Measurements from ENCODE around the gene OTOS. TPM values are rescaled to one million over a fixed set of nuclear protein-coding genes. Genes with fewer than 3 reads are reported as not detected.

OTOS gene
- total and polyA plus RNA-seq, 2 experiments from 2014 or later: not detected

DNA sequence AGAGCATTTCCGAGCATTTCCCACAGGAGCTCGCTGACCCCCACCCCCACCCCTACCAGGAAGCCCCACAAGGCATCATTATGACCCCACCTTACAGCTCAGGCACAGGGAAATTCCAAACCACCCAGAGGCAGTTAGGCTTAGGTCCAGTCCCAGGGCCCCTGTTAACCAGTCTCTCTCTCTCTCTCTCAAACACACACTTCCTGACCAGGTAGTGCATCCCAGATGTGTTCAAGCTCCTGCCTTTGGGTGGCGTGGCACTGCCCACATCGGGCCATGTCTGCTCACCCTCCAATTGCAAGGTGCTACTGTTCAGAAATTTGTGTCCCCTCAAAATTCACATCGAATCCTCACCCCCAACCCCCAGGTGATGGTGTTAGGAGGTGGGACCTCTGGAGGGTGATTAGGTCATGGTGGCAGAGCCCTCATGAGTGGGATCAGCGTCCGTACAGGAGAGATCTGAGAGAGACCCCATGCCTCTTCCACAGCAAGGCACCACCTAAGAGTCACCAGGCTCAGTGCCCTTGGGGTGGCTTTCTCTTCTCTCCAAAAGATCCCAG is 13.2 kb downstream of the OTOS start:
- no peaks in the 10 kb centered on the region for H3K4me1 ChIP-seq (ENCODE audit: low read depth)
- TF ChIP-seq, protein P1, sequence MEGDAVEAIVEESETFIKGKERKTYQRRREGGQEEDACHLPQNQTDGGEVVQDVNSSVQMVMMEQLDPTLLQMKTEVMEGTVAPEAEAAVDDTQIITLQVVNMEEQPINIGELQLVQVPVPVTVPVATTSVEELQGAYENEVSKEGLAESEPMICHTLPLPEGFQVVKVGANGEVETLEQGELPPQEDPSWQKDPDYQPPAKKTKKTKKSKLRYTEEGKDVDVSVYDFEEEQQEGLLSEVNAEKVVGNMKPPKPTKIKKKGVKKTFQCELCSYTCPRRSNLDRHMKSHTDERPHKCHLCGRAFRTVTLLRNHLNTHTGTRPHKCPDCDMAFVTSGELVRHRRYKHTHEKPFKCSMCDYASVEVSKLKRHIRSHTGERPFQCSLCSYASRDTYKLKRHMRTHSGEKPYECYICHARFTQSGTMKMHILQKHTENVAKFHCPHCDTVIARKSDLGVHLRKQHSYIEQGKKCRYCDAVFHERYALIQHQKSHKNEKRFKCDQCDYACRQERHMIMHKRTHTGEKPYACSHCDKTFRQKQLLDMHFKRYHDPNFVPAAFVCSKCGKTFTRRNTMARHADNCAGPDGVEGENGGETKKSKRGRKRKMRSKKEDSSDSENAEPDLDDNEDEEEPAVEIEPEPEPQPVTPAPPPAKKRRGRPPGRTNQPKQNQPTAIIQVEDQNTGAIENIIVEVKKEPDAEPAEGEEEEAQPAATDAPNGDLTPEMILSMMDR (IDR thresholded peaks at IDR 0.05; ENCODE audit: low read depth, low read length): no peak
- H3K27ac ChIP-seq: no peak overlapping the region
- H3K4me3 ChIP-seq: no peak overlapping the region
- no peaks in the 10 kb centered on the region for H3K27me3 ChIP-seq
- DNase-seq (ENCODE audit: low read depth in 1 of 2, low spot score in 1 of 2): no peak
- no peaks in the 10 kb centered on the region for H3K9me3 ChIP-seq (ENCODE audit: low read depth)
- peaks cover 17% of the 10 kb centered on the region for H3K36me3 ChIP-seq

DNA sequence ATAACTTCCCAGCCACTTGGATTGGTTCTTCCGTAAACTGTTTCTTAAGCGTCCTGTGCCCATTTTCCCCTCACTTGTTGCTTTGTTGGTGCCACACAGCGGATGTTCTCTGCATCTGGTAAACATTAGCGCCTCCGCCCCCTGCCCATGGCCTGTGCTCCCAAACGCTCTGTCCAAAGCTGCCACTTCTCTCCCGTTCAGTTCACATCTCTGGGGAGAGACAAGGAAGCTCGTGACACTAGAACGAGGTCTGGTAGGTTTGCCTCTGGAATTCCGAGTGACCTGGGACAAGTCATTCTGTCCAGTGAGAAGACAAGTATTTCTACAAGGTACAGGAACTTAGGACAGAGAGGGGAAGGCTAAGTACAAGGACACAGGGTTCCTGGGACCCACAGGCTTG is 13.7 kb downstream of the OTOS start:
- TF ChIP-seq, protein P1 (IDR thresholded peaks at IDR 0.05; ENCODE audit: low read depth, low read length): no peak
- H3K36me3 ChIP-seq: peaks cover 13% of the 10 kb centered on the region

DNA sequence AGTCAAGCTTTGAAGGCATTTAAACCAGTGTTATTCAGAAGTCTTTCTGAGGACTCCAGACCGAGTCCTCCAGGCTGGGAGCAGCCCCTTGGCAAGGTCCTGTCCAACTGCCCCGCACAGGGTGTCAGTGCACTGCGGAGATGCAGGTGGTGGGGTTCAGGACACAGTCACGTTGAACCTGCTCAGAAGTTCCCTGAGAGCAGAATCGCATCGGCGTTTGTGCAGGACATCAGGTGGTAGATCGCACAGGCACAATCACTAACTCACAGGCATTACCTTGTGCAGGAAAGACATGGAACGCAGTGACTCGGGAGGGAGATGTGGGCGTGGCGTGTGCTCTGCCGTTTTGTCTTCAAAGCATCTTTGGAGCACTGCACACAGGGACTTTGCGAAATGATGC is 14.7 kb downstream of the OTOS start:
- no peaks in the 10 kb centered on the region for H3K9me3 ChIP-seq (ENCODE audit: low read depth)
- no peak overlapping the region for H3K4me3 ChIP-seq
- H3K27me3 ChIP-seq: no peaks in the 10 kb centered on the region
- TF ChIP-seq, protein P1 (IDR thresholded peaks at IDR 0.05; ENCODE audit: low read depth, low read length): no peak
- no peaks in the 10 kb centered on the region for H3K4me1 ChIP-seq (ENCODE audit: low read depth)
- H3K27ac ChIP-seq: no peak overlapping the region
- peaks cover 10% of the 10 kb centered on the region for H3K36me3 ChIP-seq
- no peak for DNase-seq (ENCODE audit: low read depth in 1 of 2, low spot score in 1 of 2)

More for the DNA sequence above, 13.7 kb downstream of the OTOS start:
- no peak for DNase-seq (ENCODE audit: low read depth in 1 of 2, low spot score in 1 of 2)
- Histone ChIP-seq H3K4me3 (no peak overlapping the region), H3K27ac (no peak overlapping the region), H3K4me1 (ENCODE audit: low read depth) (no peaks in the 10 kb centered on the region), H3K27me3 (no peaks in the 10 kb centered on the region), H3K9me3 (ENCODE audit: low read depth) (no peaks in the 10 kb centered on the region)

DNA sequence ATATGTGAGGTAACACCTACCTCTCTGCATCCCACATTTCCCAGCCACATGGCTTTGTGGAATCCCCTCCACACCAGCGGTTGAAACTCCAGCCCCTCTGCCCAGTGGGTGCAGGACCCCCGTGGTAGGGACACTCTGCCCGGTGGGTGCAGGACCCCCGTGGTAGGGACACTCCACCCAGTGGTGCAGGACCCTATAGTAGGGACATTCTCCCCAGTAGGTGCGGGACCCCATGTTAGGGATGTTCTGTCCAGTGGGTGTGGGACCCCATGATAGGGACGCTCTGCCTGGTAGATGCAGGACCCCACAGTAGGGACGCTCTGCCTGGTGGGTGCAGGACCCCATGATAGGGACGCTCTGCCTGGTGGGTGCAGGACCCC is 15.8 kb downstream of the OTOS start:
- TF ChIP-seq, protein P1 (IDR thresholded peaks at IDR 0.05; ENCODE audit: low read depth, low read length): no peak
- DNase-seq (ENCODE audit: low read depth in 1 of 2, low spot score in 1 of 2): no peak
- no peaks in the 10 kb centered on the region for H3K9me3 ChIP-seq (ENCODE audit: low read depth)
- no peaks in the 10 kb centered on the region for H3K27me3 ChIP-seq
- peaks cover 6% of the 10 kb centered on the region for H3K36me3 ChIP-seq
- H3K27ac ChIP-seq: no peak overlapping the region
- no peak overlapping the region for H3K4me3 ChIP-seq
- no peaks in the 10 kb centered on the region for H3K4me1 ChIP-seq (ENCODE audit: low read depth)

DNA sequence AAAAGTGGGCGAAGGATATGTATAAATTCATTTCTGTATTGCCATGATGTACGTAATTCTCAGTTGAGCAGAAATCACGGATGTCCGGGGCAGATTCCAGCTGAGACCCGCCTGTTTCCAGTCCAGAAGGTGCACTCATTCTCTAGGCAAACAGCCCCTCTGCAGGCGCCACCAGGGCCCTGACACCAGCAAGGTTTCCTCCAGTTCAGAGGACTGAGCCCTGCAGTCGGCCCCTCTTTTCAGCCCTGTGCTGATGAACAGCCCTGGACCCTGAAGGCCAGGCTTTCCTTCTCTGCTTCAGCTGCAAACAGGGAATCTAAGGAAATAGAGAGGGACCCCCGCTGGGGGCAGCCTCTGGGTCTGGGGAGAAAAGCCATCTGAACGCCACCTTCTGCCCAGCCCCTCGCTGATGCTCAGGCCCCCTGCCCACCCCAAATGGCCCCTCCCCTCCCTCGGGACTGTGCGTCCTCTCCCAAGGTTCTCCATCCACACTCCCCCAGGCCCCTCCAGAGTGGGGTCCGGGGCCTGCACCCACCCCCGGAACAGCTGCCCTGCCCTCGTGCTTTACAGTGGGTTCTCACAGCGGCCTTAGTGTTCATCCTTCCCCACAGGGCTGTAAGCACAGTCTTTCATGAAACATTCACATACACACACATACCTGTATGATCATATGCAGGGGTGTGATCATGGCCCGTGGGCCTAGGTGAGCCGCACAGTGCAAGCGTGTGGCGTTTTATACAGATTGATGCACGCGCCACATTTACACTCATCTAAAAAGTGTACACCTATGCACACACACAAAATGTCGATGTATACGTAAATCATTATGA is 16.4 kb downstream of the OTOS start:
- no peaks in the 10 kb centered on the region for H3K9me3 ChIP-seq (ENCODE audit: low read depth)
- H3K4me1 ChIP-seq (ENCODE audit: low read depth): no peaks in the 10 kb centered on the region
- TF ChIP-seq, protein P1 (IDR thresholded peaks at IDR 0.05; ENCODE audit: low read depth, low read length): no peak
- no peak for DNase-seq (ENCODE audit: low read depth in 1 of 2, low spot score in 1 of 2)
- H3K36me3 ChIP-seq: peaks cover 6% of the 10 kb centered on the region
- H3K4me3 ChIP-seq: no peak overlapping the region
- no peak overlapping the region for H3K27ac ChIP-seq
- H3K27me3 ChIP-seq: no peaks in the 10 kb centered on the region
